Ascending aorta (tissue), 2 donors: Measurements from ENCODE around the gene ANKFN1. TPM values are rescaled to one million over a fixed set of nuclear protein-coding genes. Genes with fewer than 3 reads are reported as not detected.
A peak's percentile ranks its signal among the peaks of the same experiment; 100 is the strongest.

Source experiments
- DNase-seq, 2 donors: peaks; one replicate each; pipeline ENCODE4 v3.0.0-alpha.2; 2019; ENCODE audit warnings: low spot score in 2 of 2
- H3K27ac ChIP-seq, 2 donors: fragments of 200-600 bp; sonication (generic); one replicate each; pipeline ENCODE4 v1.5.1; 2016 to 2017; ENCODE audit warnings: mild to moderate bottlenecking in 1 of 2
- H3K27me3 ChIP-seq: fragments of 200-600 bp; sonication (generic); one replicate; pipeline ENCODE4 v1.5.1; 2017
- H3K36me3 ChIP-seq, 2 donors: fragments of 200-600 bp; sonication (generic); one replicate each; pipeline ENCODE4 v1.5.1; 2016
- H3K4me1 ChIP-seq, 2 donors: fragments of 200-600 bp; sonication (generic); one replicate each; pipeline ENCODE4 v1.5.1; 2016 to 2017; ENCODE audit warnings: mild to moderate bottlenecking in 1 of 2
- H3K4me3 ChIP-seq, 2 donors: fragments of 200-600 bp; sonication (generic); one replicate each; pipeline ENCODE4 v1.5.1; 2016 to 2017; ENCODE audit warnings: mild to moderate bottlenecking in 1 of 2
- H3K9me3 ChIP-seq, 2 donors: fragments of 200-600 bp; sonication (generic); one replicate each; pipeline ENCODE4 v1.5.1; 2016
- CTCF ChIP-seq, 3 experiments: fragments of 200-600 bp in 2 of 3; fragments of 450-650 bp in 1 of 3; sonication (generic) in 2 of 3; IDR thresholded peaks; one replicate each; pipeline ENCODE4 v1.5.1; 2016 to 2019; ENCODE audit warnings: antibody characterized with exemption in 3 of 3, mild to moderate bottlenecking in 1 of 3, moderate library complexity in 1 of 3
- intact Hi-C: fragments of 100-400 bp; cut with DNase I; formaldehyde crosslinking; loops from one replicate; pipeline ENCODE4 v1.15.1; 2023
- total RNA-seq: library from RNA; depleted of rRNA; stranded (reverse); fragments of >200 nt; gene quantifications from one replicate; pipeline ENCODE4 v1.1.0, GENCODE V29; 2016

The ANKFN1 gene
- total RNA-seq, 1 donor from 2014 or later: not detected

- intact Hi-C loops: no loop called here
- Histone ChIP-seq H3K36me3 (no peaks in the 10 kb centered on the region), H3K4me1 (no peaks in the 10 kb centered on the region), H3K27me3 (no peaks in the 10 kb centered on the region), H3K27ac (no peak overlapping the region), H3K4me3 (no peak overlapping the region), H3K9me3 (no peaks in the 10 kb centered on the region)
- TF ChIP-seq CTCF (IDR thresholded peaks at IDR 0.05): no peak
- no peak for DNase-seq
These were observed 315.6 kb downstream of the ANKFN1 start for GRCh38 chr17:56468840-56469239.

GRCh38 chr17:56471696-56472095, 318.4 kb downstream of the ANKFN1 start:
- Histone ChIP-seq H3K4me1 (no peaks in the 10 kb centered on the region), H3K27ac (no peak overlapping the region), H3K27me3 (no peaks in the 10 kb centered on the region), H3K9me3 (no peaks in the 10 kb centered on the region), H3K36me3 (no peaks in the 10 kb centered on the region), H3K4me3 (no peak overlapping the region)
- intact Hi-C loops: no loop called here
- no peak for TF ChIP-seq CTCF (IDR thresholded peaks at IDR 0.05)
- no peak for DNase-seq

DNA sequence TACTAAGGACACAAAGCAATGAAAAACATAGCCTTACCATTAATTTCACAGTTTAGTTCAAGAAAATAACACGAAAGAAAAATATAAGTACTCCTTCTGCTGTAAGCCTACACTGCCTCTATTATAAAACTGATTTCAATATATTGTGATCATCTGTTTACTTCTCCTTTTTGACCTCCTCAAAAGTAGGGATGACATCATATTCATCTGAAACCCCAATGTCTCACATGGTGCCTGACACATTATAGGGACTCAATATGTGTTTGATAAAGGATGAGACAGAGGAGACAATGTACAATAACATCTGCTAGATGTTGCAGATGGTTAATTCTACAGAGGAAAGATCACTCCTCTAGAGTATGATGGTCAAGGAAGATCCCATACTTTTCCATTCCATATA, 321.8 kb downstream of the ANKFN1 start:
- H3K27ac ChIP-seq: no peak overlapping the region
- H3K4me1 ChIP-seq: no peaks in the 10 kb centered on the region
- H3K36me3 ChIP-seq: no peaks in the 10 kb centered on the region
- no peak for TF ChIP-seq CTCF (IDR thresholded peaks at IDR 0.05)
- H3K27me3 ChIP-seq: no peaks in the 10 kb centered on the region
- no peak overlapping the region for H3K4me3 ChIP-seq
- DNase-seq: no peak
- no peaks in the 10 kb centered on the region for H3K9me3 ChIP-seq
- intact Hi-C loops: no loop called here

- H3K4me1 ChIP-seq: no peaks in the 10 kb centered on the region
- H3K27me3 ChIP-seq: no peaks in the 10 kb centered on the region
- H3K36me3 ChIP-seq: no peaks in the 10 kb centered on the region
- no peak overlapping the region for H3K27ac ChIP-seq
- H3K9me3 ChIP-seq: no peaks in the 10 kb centered on the region
- TF ChIP-seq CTCF (IDR thresholded peaks at IDR 0.05): peak in 1 of 3 experiments; percentile 14
- no peak overlapping the region for H3K4me3 ChIP-seq
- intact Hi-C loops: no loop called here
- no peak for DNase-seq
These were observed 325.7 kb downstream of the ANKFN1 start for GRCh38 chr17:56478836-56479447.

DNA sequence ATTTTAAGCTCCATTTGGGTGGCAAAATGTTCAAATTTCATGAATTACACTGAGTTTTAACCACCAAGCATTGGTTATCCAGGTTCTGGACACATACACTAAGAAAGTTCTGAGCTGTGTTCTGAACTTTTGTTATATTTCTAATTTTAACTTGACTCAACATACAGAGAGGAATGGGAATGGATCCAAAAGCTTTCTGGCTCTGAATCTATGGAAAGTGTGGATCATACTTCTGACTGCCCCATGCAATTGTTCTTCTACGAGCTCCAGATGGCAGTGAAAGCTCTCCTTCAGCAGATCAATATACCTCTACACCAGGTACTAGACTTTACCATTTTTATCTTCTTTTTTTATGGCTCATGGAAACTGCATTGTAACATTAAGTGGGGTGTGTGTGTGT, 327.2 kb downstream of the ANKFN1 start:
- Histone ChIP-seq H3K27ac (no peak overlapping the region), H3K36me3 (no peaks in the 10 kb centered on the region), H3K4me1 (no peaks in the 10 kb centered on the region), H3K9me3 (no peaks in the 10 kb centered on the region), H3K27me3 (no peaks in the 10 kb centered on the region), H3K4me3 (no peak overlapping the region)
- no peak for TF ChIP-seq CTCF (IDR thresholded peaks at IDR 0.05)
- intact Hi-C loops: no loop called here
- DNase-seq: no peak

- Histone ChIP-seq H3K27ac (no peak overlapping the region), H3K4me1 (no peaks in the 10 kb centered on the region), H3K36me3 (no peaks in the 10 kb centered on the region), H3K4me3 (no peak overlapping the region), H3K27me3 (no peaks in the 10 kb centered on the region), H3K9me3 (no peaks in the 10 kb centered on the region)
- intact Hi-C loops: no loop called here
- DNase-seq: no peak
- TF ChIP-seq CTCF (IDR thresholded peaks at IDR 0.05): no peak
These were observed 328.4 kb downstream of the ANKFN1 start for GRCh38 chr17:56481659-56482058.
